SK-N-SH treated with all-trans-retinoic acid at 6 μM for 48 hours (cell line): Measurements from ENCODE around the gene HCFC2.
A peak's percentile ranks its signal among the peaks of the same experiment; 100 is the strongest.

Experiments used
- ATAC-seq: fragments of 200-7000 bp; cut with Tn5 transposase; 3 replicates; pipeline ENCODE4 v1.9.1; 2020; ENCODE audit warnings: mild to moderate bottlenecking, moderate library complexity
- ARNTL ChIP-seq: fragments of 450-650 bp; formaldehyde crosslinking; IDR thresholded peaks from 2 replicates; pipeline ENCODE4 v1.5.0; 2020; ENCODE audit warnings: low read depth, mild to moderate bottlenecking, moderate library complexity, borderline replicate concordance
- CSDC2 ChIP-seq: fragments of 250-450 bp; sonication (Bioruptor Pico); IDR thresholded peaks from 2 replicates; pipeline ENCODE4 v1.5.0; 2020; ENCODE audit warnings: mild to moderate bottlenecking, moderate library complexity
- ESRRG ChIP-seq: fragments of 250-450 bp; sonication (Bioruptor Pico); IDR thresholded peaks from 2 replicates; pipeline ENCODE4 v1.6.1; 2021; ENCODE audit warnings: mild to moderate bottlenecking
- GLIS3 ChIP-seq: fragments of 250-450 bp; sonication (Bioruptor Pico); IDR thresholded peaks from 2 replicates; pipeline ENCODE4 v1.5.0; 2020; ENCODE audit warnings: mild to moderate bottlenecking, moderate library complexity
- ISL1 ChIP-seq: fragments of 250-450 bp; sonication (Bioruptor Pico); IDR thresholded peaks from 2 replicates; pipeline ENCODE4 v2.1.2; 2022; ENCODE audit warnings: mild to moderate bottlenecking, moderate library complexity
- OSR1 ChIP-seq: fragments of 250-450 bp; sonication (Bioruptor Pico); IDR thresholded peaks from 2 replicates; pipeline ENCODE4 v1.8.0; 2022; ENCODE audit warnings: moderate library complexity, mild to moderate bottlenecking, inconsistent platforms
- PPARA ChIP-seq: fragments of 250-450 bp; sonication (Bioruptor Pico); IDR thresholded peaks from 2 replicates; pipeline ENCODE4 v1.5.0; 2020; ENCODE audit warnings: mild to moderate bottlenecking, borderline replicate concordance
- RARB ChIP-seq: fragments of 250-450 bp; sonication (Bioruptor Pico); IDR thresholded peaks from 2 replicates; pipeline ENCODE4 v1.8.0; 2021; ENCODE audit warnings: mild to moderate bottlenecking, moderate library complexity
- SNAI2 ChIP-seq: fragments of 250-450 bp; sonication (Bioruptor Pico); IDR thresholded peaks from 2 replicates; pipeline ENCODE4 v1.5.0; 2020; ENCODE audit warnings: mild to moderate bottlenecking, moderate library complexity
- TOX ChIP-seq: fragments of 250-450 bp; sonication (Bioruptor Pico); IDR thresholded peaks from 2 replicates; pipeline ENCODE4 v1.8.0; 2021; ENCODE audit warnings: mild to moderate bottlenecking, moderate library complexity, borderline replicate concordance
- ZC3H10 ChIP-seq: fragments of 250-450 bp; sonication (Bioruptor Pico); IDR thresholded peaks from 2 replicates; pipeline ENCODE4 v1.5.1; 2021; ENCODE audit warnings: mild to moderate bottlenecking, moderate library complexity
- ZFP3 ChIP-seq: fragments of 250-450 bp; sonication (Bioruptor Pico); IDR thresholded peaks from 2 replicates; pipeline ENCODE4 v1.5.0; 2020; ENCODE audit warnings: mild to moderate bottlenecking, moderate library complexity
- ZNF565 ChIP-seq: fragments of 450-650 bp; formaldehyde crosslinking; conservative IDR thresholded peaks from 2 replicates; pipeline ENCODE4 v1.5.0; 2020; ENCODE audit warnings: low read depth, mild to moderate bottlenecking, moderate library complexity
- ZNF70 ChIP-seq: fragments of 450-650 bp; formaldehyde crosslinking; IDR thresholded peaks from 2 replicates; pipeline ENCODE4 v1.5.0; 2020; ENCODE audit warnings: mild to moderate bottlenecking, moderate library complexity
- ZNF8 ChIP-seq: fragments of 450-650 bp; formaldehyde crosslinking; IDR thresholded peaks from 2 replicates; pipeline ENCODE4 v1.5.0; 2020; ENCODE audit warnings: mild to moderate bottlenecking, moderate library complexity
- TF ChIP-seq, protein P1 (sequence below): fragments of 250-450 bp; sonication (Bioruptor Pico); IDR thresholded peaks from 2 replicates; pipeline ENCODE4 v1.8.0; 2021; ENCODE audit warnings: low read depth, mild to moderate bottlenecking, moderate library complexity, borderline replicate concordance
- TF ChIP-seq, protein P2 (sequence below): fragments of 250-450 bp; sonication (Bioruptor Pico); IDR thresholded peaks from 2 replicates; pipeline ENCODE4 v1.5.1; 2020; ENCODE audit warnings: low read depth, mild to moderate bottlenecking, moderate library complexity
- TF ChIP-seq, protein P3 (sequence below): fragments of 250-450 bp; sonication (Bioruptor Pico); IDR thresholded peaks from 2 replicates; pipeline ENCODE4 v1.8.0; 2020; ENCODE audit warnings: mild to moderate bottlenecking, moderate library complexity, borderline replicate concordance
- TF ChIP-seq, protein P4 (sequence below): fragments of 250-450 bp; sonication (Bioruptor Pico); IDR thresholded peaks from 2 replicates; pipeline ENCODE4 v1.5.1; 2021; ENCODE audit warnings: mild to moderate bottlenecking, moderate library complexity

HCFC2 gene

DNA sequence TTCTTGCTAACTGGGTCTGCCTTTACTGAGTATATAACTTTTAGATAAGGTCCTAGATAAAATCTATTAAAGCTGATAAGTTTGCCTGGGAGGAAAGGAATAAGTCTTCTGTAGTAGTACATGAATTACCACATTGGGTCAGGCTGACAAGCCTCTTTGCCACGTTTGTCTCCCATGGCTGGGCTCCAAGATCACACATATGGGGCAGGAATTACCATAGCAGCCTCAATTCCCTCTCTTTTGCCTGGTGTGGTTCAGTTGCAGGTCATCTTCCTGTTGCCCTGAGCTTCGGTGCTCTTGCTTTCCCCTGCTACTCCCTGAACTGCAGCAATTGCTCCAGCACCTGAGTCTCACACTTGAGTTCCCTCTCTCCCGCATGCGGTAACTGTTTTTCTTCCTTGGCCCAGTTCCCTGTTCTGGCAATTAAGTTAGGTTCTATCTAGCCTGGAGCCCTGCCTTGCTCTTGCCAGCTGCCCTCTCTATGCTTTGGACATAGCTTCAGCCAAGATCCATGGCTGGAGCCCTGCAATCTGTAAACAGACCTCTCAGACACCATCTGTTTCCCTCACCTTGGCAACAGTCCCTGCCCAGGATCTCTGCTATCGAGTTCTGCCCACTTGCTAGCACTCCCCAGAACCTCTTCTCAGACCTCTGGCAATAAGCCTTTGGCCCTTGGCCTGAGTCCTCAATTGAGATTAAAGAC, 8.5 kb upstream of the HCFC2 start (continued):
- TF ChIP-seq, protein P1, sequence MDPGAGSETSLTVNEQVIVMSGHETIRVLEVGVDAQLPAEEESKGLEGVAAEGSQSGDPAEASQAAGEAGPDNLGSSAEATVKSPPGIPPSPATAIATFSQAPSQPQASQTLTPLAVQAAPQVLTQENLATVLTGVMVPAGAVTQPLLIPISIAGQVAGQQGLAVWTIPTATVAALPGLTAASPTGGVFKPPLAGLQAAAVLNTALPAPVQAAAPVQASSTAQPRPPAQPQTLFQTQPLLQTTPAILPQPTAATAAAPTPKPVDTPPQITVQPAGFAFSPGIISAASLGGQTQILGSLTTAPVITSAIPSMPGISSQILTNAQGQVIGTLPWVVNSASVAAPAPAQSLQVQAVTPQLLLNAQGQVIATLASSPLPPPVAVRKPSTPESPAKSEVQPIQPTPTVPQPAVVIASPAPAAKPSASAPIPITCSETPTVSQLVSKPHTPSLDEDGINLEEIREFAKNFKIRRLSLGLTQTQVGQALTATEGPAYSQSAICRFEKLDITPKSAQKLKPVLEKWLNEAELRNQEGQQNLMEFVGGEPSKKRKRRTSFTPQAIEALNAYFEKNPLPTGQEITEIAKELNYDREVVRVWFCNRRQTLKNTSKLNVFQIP (CRISPR knock-in tag), result no peak
- TF ChIP-seq ZFP3 (CRISPR knock-in tag) (0 out of 2 replicates have a peak, but pooled peaks have one; percentile 32), ZNF70 (CRISPR knock-in tag) (no peak), SNAI2 (CRISPR knock-in tag) (peak; percentile 63; the same call in 1 of the 2 replicates), ARNTL (CRISPR knock-in tag) (no peak)

DNA sequence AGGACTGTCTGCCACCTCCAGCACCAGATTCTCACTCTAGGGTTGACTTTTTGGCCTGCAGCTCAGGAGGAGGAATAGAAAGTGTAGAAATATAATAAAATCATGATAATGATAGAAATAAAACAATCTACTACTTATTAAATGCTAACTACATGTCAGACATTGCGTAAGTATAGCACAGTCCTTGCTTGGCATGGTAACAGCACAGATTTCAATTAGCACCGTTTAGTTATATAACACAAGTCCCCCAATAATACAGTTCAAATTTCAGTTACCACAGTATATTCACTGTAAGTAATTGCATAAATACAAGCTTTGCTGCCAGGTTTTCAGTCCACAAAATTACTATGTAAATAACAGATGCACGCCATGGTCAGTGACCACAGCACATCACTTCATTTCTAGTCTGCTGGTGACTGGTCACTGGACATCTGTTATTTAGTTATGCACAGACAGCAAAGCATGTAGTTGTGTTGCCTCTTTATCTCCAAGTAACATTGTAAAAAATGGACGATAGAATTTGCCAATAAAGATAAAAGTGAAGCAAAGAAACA, 7.8 kb upstream of the HCFC2 start:
- TF ChIP-seq, protein P2, sequence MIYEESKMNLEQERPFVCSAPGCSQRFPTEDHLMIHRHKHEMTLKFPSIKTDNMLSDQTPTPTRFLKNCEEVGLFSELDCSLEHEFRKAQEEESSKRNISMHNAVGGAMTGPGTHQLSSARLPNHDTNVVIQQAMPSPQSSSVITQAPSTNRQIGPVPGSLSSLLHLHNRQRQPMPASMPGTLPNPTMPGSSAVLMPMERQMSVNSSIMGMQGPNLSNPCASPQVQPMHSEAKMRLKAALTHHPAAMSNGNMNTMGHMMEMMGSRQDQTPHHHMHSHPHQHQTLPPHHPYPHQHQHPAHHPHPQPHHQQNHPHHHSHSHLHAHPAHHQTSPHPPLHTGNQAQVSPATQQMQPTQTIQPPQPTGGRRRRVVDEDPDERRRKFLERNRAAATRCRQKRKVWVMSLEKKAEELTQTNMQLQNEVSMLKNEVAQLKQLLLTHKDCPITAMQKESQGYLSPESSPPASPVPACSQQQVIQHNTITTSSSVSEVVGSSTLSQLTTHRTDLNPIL, result no peak
- no peak for TF ChIP-seq ESRRG (CRISPR knock-in tag)
- TF ChIP-seq ZC3H10, result no peak
- TF ChIP-seq, protein P3, sequence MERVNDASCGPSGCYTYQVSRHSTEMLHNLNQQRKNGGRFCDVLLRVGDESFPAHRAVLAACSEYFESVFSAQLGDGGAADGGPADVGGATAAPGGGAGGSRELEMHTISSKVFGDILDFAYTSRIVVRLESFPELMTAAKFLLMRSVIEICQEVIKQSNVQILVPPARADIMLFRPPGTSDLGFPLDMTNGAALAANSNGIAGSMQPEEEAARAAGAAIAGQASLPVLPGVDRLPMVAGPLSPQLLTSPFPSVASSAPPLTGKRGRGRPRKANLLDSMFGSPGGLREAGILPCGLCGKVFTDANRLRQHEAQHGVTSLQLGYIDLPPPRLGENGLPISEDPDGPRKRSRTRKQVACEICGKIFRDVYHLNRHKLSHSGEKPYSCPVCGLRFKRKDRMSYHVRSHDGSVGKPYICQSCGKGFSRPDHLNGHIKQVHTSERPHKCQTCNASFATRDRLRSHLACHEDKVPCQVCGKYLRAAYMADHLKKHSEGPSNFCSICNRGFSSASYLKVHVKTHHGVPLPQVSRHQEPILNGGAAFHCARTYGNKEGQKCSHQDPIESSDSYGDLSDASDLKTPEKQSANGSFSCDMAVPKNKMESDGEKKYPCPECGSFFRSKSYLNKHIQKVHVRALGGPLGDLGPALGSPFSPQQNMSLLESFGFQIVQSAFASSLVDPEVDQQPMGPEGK, result no peak
- no peak for TF ChIP-seq ZNF8 (CRISPR knock-in tag)
- no peak for TF ChIP-seq RARB
- TF ChIP-seq, protein P1 (CRISPR knock-in tag), result no peak
- no peak for TF ChIP-seq CSDC2
- TF ChIP-seq ZNF565, result no peak
- no peak for ATAC-seq

DNA sequence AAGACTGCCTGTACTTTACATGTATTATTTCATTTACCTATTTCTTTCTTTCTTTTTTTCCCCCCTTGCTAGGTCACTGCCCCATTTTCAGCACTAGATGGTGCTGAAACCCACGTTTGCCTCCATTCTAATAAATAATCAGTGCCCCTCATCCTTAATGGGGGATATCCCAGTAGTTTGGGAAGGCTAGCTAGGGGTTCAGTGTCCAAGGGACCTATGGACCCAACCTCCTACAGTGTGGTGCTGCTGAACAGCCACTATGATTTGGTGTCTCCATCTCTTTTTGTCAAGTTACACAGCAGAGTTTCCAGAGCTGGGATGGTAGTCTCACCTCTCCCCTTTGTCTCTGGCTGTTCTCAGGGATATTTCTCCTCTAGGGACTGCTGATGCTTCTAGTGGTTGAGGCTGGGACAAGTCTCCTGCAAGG, 6.5 kb upstream of the HCFC2 start:
- TF ChIP-seq ZNF70 (CRISPR knock-in tag) (no peak), TOX (CRISPR knock-in tag) (no peak), ISL1 (no peak), ESRRG (CRISPR knock-in tag) (no peak), ARNTL (CRISPR knock-in tag) (no peak), ZFP3 (CRISPR knock-in tag) (no peak), GLIS3 (CRISPR knock-in tag) (no peak)
- TF ChIP-seq, protein P4, sequence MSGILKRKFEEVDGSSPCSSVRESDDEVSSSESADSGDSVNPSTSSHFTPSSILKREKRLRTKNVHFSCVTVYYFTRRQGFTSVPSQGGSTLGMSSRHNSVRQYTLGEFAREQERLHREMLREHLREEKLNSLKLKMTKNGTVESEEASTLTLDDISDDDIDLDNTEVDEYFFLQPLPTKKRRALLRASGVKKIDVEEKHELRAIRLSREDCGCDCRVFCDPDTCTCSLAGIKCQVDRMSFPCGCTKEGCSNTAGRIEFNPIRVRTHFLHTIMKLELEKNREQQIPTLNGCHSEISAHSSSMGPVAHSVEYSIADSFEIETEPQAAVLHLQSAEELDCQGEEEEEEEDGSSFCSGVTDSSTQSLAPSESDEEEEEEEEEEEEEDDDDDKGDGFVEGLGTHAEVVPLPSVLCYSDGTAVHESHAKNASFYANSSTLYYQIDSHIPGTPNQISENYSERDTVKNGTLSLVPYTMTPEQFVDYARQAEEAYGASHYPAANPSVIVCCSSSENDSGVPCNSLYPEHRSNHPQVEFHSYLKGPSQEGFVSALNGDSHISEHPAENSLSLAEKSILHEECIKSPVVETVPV (CRISPR knock-in tag), result no peak
- peak; percentile 44; the same call in 2 of the 3 replicates for ATAC-seq

DNA sequence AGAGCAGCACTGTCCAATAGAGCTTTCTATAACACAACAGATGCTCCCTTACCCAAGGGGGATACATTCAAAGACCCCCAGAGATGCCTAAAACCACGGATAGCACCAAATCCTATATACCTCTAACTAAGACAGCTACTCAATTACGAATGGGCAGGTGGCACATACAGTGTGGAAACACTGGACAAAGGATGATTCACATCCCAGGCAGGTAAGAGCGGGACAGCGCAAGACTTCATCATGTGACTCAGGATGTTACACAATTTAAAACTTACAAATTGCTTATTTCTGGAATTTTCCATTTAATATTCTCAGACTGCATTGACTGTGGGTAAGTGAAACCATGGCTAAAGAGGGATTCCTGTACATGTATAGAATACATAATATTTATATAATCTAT, 5.5 kb upstream of the HCFC2 start:
- ATAC-seq, result no peak
- no peak for TF ChIP-seq ARNTL (CRISPR knock-in tag)
- TF ChIP-seq, protein P2, result no peak
- TF ChIP-seq PPARA (CRISPR knock-in tag), result no peak
- TF ChIP-seq ZC3H10, result no peak
- TF ChIP-seq, protein P4 (CRISPR knock-in tag), result no peak
- TF ChIP-seq GLIS3 (CRISPR knock-in tag), result no peak
- no peak for TF ChIP-seq TOX (CRISPR knock-in tag)
- no peak for TF ChIP-seq ESRRG (CRISPR knock-in tag)
- TF ChIP-seq, protein P3, result no peak
- TF ChIP-seq OSR1 (CRISPR knock-in tag), result no peak
